Neural cell (in vitro differentiated cells): ENCODE data around the gene SLC35B1.

ENCODE experiments used
- CTCF ChIP-seq: fragments of 450-650 bp; IDR thresholded peaks from 2 replicates; pipeline ENCODE4 v1.5.1; 2014; ENCODE audit warnings: antibody characterized with exemption, mild to moderate bottlenecking, moderate library complexity; ENCODE audit not compliant: poor library complexity, severe bottlenecking
- EP300 ChIP-seq: fragments of 450-650 bp; conservative IDR thresholded peaks from 2 replicates; pipeline ENCODE4 v1.6.1; 2014; ENCODE audit warnings: antibody characterized with exemption, mild to moderate bottlenecking, moderate library complexity; ENCODE audit not compliant: poor library complexity, severe bottlenecking
- EZH2 ChIP-seq: fragments of 200-600, 300-800 bp; shearing (Covaris generic), sonication (generic); IDR thresholded peaks from 2 replicates; pipeline ENCODE4 v1.6.1; 2014; ENCODE audit warnings: antibody characterized with exemption, low read length, borderline replicate concordance, mild to moderate bottlenecking; ENCODE audit not compliant: insufficient read depth, poor library complexity, severe bottlenecking
- POLR2AphosphoS5 ChIP-seq: IDR thresholded peaks from 2 replicates; pipeline ENCODE4 v1.6.1; 2012
- TAF1 ChIP-seq: IDR thresholded peaks from 2 replicates; pipeline ENCODE4 v1.6.1; 2012; ENCODE audit warnings: low read depth

- TF ChIP-seq EZH2 (no peak), CTCF (no peak), POLR2AphosphoS5 (no peak), EP300 (no peak), TAF1 (no peak)
These were observed 37.7 kb upstream of the SLC35B1 start for GRCh38 chr17:49745175-49746139.
